ENCODE measurements around the gene RNF2. TPM values are rescaled to one million over a fixed set of nuclear protein-coding genes. Genes with fewer than 3 reads are reported as not detected.

The RNF2 gene
- polyA plus RNA-seq, 1 donor (not counting 4 experiments of a cell fraction or from before 2014, with no cell fraction given) = 29.2 TPM

DNA sequence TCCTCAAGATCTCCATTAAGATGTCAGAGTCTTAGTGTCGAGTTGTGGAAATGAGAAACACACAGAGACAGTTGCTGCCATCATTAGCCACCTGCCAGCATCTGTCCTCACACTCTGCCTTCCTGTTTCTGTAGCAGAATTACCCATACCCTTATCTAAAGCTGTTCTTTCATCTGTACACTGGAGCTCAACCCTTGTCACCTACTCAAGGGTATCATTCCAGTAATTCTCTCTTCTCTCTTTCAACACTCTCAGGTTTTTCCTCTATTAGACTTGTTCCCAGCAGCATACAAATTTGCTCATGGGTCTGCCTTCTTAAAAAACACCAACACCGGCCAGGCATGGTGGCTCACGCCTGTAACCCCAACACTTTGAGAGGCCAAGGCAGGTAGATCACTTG is 27.4 kb upstream of the RNF2 start:
- Histone ChIP-seq H3K36me3 (ENCODE audit: control insufficient read depth in 2 of 2, extremely low read depth in 1 of 2, insufficient read depth in 2 of 2, low read length in 2 of 2) (no peaks in the 10 kb centered on the region), H3K9me3 (ENCODE audit: control insufficient read depth, low read depth, low read length) (no peaks in the 10 kb centered on the region), H3K4me2 (ENCODE audit: control insufficient read depth, extremely low read depth, insufficient read depth, low read depth, low read length) (no peak overlapping the region), H2AFZ (ENCODE audit: control insufficient read depth, low read length) (no peak overlapping the region), H3K27ac (ENCODE audit: control insufficient read depth, insufficient read depth, low read length) (no peak overlapping the region), H3K9me1 (ENCODE audit: control insufficient read depth, extremely low read depth, insufficient read depth, low read length) (no peaks in the 10 kb centered on the region), H4K20me1 (ENCODE audit: control insufficient read depth, extremely low read depth, insufficient read depth, low read length) (no peaks in the 10 kb centered on the region), H3K9ac (ENCODE audit: control insufficient read depth, extremely low read depth, insufficient read depth, low read length) (no peak overlapping the region), H3K4me1 (ENCODE audit: control insufficient read depth, extremely low read depth, insufficient read depth, low read length) (peaks cover 11% of the 10 kb centered on the region), H3K79me2 (ENCODE audit: control insufficient read depth, insufficient read depth, low read length) (no peaks in the 10 kb centered on the region), H3K27me3 (ENCODE audit: control insufficient read depth, extremely low read depth, insufficient read depth, low read length) (no peaks in the 10 kb centered on the region), H3K4me3 (ENCODE audit: control insufficient read depth in 2 of 3, extremely low read depth in 1 of 3, insufficient read depth in 2 of 3, low read depth in 1 of 3, low read length in 3 of 3) (no peak overlapping the region)
- TF ChIP-seq EZH2 (IDR thresholded peaks at IDR 0.05; ENCODE audit: low read length) = no peak
- TF ChIP-seq, protein P1, sequence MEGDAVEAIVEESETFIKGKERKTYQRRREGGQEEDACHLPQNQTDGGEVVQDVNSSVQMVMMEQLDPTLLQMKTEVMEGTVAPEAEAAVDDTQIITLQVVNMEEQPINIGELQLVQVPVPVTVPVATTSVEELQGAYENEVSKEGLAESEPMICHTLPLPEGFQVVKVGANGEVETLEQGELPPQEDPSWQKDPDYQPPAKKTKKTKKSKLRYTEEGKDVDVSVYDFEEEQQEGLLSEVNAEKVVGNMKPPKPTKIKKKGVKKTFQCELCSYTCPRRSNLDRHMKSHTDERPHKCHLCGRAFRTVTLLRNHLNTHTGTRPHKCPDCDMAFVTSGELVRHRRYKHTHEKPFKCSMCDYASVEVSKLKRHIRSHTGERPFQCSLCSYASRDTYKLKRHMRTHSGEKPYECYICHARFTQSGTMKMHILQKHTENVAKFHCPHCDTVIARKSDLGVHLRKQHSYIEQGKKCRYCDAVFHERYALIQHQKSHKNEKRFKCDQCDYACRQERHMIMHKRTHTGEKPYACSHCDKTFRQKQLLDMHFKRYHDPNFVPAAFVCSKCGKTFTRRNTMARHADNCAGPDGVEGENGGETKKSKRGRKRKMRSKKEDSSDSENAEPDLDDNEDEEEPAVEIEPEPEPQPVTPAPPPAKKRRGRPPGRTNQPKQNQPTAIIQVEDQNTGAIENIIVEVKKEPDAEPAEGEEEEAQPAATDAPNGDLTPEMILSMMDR (optimal IDR thresholded peaks at IDR 0.05 in 1 of 3, IDR thresholded peaks at IDR 0.05 in 1 of 3, conservative IDR thresholded peaks at IDR 0.05 in 1 of 3; ENCODE audit: extremely low read depth in 1 of 3, insufficient read depth in 2 of 3, low read length in 3 of 3) = no peak
- dilution Hi-C loops (cut with MboI; ENCODE audit: extremely low pct_ligation_motif_present, low sequenced_read_pairs) = no loop called here
- no peak for DNase-seq (ENCODE audit: low read depth, low spot score)
- no peak for FAIRE-seq

DNA sequence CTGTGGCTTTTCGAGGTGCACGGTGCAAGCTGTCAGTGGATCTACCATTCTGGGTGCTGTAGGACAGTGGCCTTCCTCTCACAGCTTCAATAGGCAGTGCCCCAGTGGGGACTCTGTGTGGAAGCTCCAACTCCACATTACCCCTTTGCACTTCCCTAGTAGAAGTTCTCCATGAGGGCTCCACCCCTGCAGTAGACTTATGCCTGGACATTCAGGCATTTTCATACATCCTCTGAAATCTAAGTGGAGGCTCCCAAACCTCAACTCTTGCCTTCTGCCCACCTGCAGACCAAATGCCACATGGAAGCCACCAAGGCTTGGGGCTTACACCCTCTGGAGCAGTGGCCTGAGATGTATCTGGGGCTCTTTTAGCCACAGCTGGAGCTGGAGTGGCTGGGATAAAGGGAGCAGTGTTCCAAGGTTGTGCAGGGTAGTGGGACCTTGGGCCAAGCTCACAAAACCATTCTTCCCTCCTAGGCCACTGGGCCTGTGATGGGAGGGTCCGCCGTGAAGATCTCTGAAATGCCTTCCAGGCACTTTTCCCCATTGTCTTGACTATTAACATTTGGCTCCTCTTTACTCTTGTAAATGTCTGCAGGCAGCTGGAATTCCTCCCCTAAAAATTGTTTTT is 18.0 kb upstream of the RNF2 start:
- Histone ChIP-seq H2AFZ (ENCODE audit: control insufficient read depth, low read length) (no peak overlapping the region), H4K20me1 (ENCODE audit: control insufficient read depth, extremely low read depth, insufficient read depth, low read length) (no peaks in the 10 kb centered on the region), H3K27ac (ENCODE audit: control insufficient read depth, insufficient read depth, low read length) (no peak overlapping the region), H3K27me3 (ENCODE audit: control insufficient read depth, extremely low read depth, insufficient read depth, low read length) (no peaks in the 10 kb centered on the region), H3K9me1 (ENCODE audit: control insufficient read depth, extremely low read depth, insufficient read depth, low read length) (no peaks in the 10 kb centered on the region), H3K4me1 (ENCODE audit: control insufficient read depth, extremely low read depth, insufficient read depth, low read length) (no peaks in the 10 kb centered on the region), H3K9ac (ENCODE audit: control insufficient read depth, extremely low read depth, insufficient read depth, low read length) (no peak overlapping the region), H3K9me3 (ENCODE audit: control insufficient read depth, low read depth, low read length) (peaks cover 3% of the 10 kb centered on the region), H3K4me2 (ENCODE audit: control insufficient read depth, extremely low read depth, insufficient read depth, low read depth, low read length) (no peak overlapping the region), H3K79me2 (ENCODE audit: control insufficient read depth, insufficient read depth, low read length) (no peaks in the 10 kb centered on the region), H3K4me3 (ENCODE audit: control insufficient read depth in 2 of 3, extremely low read depth in 1 of 3, insufficient read depth in 2 of 3, low read depth in 1 of 3, low read length in 3 of 3) (no peak overlapping the region), H3K36me3 (ENCODE audit: control insufficient read depth in 2 of 2, extremely low read depth in 1 of 2, insufficient read depth in 2 of 2, low read length in 2 of 2) (no peaks in the 10 kb centered on the region)
- dilution Hi-C loops (cut with MboI; ENCODE audit: extremely low pct_ligation_motif_present, low sequenced_read_pairs) = no loop called here
- TF ChIP-seq EZH2 (IDR thresholded peaks at IDR 0.05; ENCODE audit: low read length) = no peak
- TF ChIP-seq, protein P1 (optimal IDR thresholded peaks at IDR 0.05 in 1 of 3, IDR thresholded peaks at IDR 0.05 in 1 of 3, conservative IDR thresholded peaks at IDR 0.05 in 1 of 3; ENCODE audit: extremely low read depth in 1 of 3, insufficient read depth in 2 of 3, low read length in 3 of 3) = no peak
- FAIRE-seq = no peak
- DNase-seq (ENCODE audit: low read depth, low spot score) = no peak

Data from keratinocyte (primary cell).